Measurements from ENCODE around the gene GPX7.
"Not testable (repeated sequence)": the region's sequence is repeated elsewhere in the genome, so short reads cannot be mapped to it uniquely, and the experiment has no call there.

Gene GPX7

DNA sequence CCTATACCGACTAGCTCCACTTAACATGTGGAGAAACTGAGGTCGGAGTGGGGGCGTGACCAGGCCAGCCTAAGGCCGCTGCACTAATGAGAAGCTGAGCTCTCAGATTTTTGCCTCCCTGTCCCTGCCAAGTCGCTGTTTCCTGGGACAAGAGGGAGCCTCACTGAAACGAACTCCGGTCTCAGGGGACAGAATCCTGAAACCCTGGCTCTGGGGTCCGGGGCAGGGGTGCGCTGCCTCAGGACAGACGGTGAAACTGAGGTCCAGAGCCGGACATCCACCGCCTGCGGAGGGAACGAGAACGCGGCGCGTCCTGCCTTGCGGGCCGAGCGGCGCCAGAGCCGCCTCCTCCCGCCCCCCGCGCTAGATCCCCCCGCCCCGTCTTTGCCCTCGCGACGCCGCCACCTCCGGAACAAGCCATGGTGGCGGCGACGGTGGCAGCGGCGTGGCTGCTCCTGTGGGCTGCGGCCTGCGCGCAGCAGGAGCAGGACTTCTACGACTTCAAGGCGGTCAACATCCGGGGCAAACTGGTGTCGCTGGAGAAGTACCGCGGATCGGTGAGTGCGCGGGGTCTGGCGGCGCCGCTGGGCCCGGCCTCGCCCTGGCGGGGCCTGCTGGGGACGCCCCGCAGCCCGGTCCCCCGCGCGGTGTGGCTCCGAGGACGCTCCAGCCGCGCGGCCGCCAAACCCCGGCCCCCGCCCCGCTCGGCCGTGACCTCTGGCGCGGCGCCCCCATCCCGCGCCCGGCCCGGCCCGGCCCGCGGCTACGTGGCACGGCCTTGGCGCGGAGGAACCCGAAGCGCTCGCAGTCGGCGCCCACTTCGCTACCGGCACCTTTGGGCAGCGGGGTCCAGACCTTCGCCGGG, at the start of gene GPX7:
Gene GPX7, plus strand, starts transcription at position 381 of the 865 bp plus-strand sequence. Its CDS starts 39 bp downstream, at position 420.
- peak; percentile 28 to 32 (median 30) for DNase-seq (ENCODE audit: low read depth in 3 of 3)

DNA sequence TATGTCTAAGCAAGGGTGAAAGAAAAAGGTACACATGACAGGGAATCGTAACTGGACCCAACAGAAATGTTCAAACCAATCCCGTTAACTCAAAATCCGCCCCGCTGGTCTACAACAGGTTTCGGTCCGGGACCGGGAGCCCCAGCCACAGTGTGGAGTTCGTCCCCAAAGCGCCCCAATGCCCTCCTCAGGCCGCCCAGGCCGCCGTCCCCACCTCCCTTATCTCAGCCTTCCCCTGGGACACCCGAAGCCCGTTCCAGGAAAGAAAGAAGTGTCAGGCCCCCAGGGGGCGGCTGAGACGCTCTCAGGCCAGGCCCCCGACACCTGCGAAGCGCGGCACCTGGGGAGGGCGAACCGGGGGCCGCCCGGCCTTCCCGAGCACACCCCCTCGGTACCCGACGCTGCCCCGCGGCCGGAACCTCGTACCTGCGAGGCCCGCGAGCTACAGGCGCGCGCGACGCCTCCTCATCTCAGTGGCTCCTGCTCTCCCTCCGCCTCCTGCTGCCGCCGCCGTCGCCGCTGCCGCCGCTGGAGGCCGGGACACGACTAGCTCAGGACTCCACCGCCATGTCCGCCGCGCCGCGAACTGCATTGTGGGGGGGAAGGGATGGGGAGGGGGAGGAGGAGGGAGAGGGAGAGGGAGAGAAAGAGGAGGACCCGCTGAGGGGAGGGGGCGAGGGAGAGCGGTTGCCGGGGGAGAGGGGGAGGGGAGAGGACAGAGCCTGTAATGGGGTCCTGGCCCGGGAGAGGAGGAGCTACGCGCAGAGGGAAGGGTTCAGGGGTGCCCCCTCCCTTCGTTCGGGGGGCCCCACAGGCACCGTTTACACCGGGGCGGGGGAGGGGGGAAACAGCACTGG, 49.4 kb upstream of the GPX7 start, which contains the start of gene TUT4:
Gene TUT4, minus strand, starts transcription at position 588 of the 857 bp plus-strand sequence. CDS start 26,812 bp downstream, outside the sequence.
- peak; percentile 46 to 55 (median 52) for DNase-seq (ENCODE audit: low read depth in 3 of 3)

DNA sequence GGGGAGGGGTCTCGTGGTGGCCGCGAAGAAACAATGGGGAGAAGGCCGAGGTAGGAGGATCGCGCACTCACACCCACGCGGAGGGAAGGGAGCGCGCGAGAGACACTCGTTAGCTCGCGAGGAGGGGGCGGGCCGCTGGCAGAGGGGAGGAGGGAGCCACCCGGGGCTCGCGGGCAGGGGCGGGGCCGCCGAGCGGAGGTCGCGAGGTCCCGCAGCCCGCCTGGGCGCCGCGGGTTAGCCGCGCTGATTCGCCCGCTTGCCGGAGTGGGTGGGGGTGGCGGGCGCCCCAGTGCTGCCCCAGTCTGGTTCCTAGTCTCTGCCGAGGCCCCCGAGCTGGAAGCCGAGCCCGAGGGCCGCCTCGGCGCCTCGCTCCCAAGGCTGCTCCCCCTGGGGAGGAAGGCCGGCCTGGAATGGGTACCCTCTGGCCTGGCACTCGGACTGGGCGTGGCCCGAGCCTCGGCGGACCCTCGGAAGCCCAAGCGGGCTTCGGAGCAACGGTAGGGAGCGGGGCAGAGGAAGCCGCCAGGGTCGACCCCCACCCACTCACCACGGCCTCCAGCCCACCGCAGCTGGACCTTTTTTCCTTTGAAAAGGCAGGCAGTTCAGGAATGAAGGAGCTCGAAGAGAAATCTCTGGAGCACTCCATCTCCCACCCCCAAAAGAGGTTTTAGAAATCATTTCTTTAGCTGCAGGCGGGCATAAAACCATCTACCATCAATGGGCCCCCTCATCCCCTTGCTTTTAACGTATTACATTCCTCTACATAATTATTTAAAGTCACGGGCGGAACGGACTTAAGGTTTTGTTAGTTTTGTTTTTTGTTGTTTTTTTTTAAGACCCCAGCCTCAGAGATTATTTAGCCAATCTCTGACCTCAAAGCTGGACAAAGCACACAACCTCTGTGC, 48.6 kb upstream of the GPX7 start:
- peak; percentile 84 to 86 (median 86) for DNase-seq (ENCODE audit: low read depth in 3 of 3)

DNA sequence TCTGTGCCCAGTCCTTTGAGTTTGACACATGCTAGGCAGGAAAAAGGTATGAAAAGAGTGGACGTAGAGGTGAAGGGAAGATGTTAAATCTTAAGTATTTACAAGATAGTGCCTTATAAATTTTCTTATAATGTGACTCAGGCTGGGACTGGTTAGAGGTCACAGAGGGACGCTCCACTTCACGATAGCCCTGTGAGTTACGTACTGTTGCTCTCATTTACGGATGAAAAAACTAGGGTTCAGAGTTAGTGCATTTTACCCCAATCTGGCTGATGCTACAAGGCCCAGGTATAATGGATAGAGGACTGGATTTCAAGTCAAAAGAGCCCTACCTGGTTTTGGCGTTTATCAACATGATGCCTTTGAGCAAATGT, 47.9 kb upstream of the GPX7 start:
- no peak for DNase-seq (ENCODE audit: low read depth in 3 of 3)

DNA sequence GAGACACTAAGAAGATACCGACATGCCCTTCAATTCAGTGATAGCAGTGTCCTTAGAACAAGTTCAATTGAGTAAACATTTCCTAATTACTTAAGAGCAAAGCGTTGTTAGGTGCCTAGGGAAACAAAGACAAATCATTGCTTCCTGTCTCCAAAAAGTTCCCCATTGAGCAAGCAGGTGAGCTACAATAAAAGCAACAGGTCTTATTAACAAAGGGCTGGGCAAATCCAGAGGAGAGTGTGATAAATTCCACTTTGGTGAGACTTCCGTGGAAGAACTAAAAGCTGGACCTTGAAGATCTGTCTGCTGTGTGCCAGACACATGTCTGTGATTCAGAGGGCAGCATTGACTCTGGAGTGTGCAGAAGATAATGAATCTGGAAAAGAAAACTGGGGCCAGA, 47.4 kb upstream of the GPX7 start:
- no peak for DNase-seq (ENCODE audit: low read depth in 3 of 3)

DNA sequence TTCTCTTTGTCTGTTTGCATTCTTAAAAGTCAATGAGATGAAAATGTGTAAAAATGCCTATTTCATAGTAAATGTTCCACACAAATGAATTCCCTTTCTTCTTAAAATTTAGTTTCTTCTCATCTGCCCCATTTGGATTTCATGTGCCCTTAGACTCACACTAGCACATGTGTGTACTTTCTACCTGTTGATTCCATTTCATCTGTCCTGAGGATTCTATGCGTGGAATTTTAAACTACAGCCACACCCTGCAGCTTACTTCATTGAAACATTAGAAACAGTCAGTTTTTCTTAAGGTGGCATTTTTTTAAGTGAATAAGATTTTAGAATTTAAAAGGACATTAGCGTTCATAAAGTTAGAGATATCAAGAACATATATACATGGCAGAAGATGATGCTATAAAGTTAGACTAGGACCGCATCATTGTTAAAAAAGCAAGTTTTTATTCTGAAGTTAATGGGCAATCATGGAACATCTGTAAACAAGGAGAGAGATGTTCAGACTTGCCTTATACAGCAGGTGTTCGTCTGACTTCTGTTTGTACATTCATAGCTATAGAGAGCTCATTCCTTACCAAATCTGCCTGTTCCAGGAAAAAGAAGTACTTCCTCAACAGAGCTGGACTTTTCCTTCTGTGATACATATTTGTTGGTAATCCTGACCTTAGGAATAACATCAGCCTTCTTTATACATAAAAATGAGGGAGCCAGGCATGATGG, 45.4 kb upstream of the GPX7 start:
- no peak for DNase-seq (ENCODE audit: low read depth in 3 of 3)

DNA sequence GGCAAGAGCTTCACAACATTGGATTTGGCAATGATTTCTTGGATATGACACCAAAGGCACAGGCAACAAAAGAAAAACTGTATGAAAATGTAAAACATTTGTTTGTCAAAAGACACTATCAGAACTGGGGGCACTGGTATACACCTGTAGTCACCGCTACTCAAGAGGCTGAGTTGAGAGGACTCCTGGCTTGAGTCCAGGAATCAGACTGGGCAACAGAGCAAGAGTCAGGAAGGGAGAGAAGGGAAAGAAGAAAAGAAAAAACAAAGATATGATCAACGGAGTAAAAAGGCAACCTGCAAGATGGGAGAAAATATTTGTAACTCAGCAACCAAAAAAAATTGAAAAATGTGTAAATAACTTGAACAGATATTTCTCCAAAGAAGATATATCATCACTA, 43.2 kb upstream of the GPX7 start:
- DNase-seq (ENCODE audit: low read depth in 3 of 3) = no peak

DNA sequence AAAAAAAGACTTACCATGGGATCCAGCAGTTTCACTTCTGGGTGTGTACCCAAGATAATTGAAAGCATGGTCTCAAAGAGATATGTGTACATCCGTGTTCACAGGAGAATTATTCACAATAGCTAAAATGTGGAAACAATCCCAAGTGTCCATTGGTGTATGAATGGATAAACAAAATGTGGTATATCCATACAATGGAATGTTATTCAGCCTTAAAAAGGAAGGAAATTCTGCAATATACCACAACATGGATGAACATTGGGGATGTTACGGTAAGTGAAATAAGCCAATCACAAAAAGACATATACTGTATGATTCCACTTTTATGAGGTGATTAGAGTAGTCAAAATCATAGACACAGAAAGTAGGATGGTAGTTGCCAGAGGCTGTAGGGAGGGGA, 42.3 kb upstream of the GPX7 start:
- no peak for DNase-seq (ENCODE audit: low read depth in 3 of 3)

DNA sequence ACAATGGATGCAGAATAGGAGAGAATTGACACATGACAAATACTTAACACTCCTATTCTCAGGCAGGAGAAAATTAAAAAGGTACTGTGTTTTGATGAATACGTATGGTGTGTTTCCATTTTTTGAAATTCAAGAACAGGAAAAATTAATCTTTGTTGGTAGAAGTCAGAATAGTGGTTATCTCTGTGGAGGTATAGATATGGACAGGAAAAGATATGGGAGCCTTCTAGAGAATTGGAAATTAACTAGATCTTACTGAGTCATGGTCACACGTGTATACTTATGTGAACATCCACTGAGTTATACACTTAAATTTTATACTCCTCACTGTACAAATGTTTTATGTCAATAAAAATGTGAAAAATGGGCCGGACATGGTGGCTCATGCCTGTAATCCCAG, 39.4 kb upstream of the GPX7 start:
- DNase-seq (ENCODE audit: low read depth in 3 of 3) = no peak

DNA sequence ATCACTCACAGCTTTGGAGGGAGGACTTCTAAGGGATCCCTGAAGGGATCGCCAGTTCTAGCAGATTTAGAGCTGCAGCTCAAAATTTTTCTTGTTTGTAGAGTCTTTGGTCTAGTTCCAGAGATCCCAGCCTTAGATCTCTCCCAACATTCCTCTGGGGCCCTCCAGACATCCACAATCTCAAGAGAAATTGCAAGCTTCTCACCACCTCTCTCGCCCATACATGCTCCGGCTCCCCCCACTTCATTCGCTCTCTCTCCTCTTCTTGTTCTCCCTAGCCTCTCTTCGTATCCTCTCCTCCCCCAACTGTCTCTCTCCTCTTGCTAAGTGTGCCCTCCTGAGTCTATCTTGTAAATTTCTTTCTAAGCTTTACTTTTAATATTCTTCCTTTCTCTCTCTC, 34.2 kb upstream of the GPX7 start:
- DNase-seq (ENCODE audit: low read depth in 3 of 3) = no peak

DNA sequence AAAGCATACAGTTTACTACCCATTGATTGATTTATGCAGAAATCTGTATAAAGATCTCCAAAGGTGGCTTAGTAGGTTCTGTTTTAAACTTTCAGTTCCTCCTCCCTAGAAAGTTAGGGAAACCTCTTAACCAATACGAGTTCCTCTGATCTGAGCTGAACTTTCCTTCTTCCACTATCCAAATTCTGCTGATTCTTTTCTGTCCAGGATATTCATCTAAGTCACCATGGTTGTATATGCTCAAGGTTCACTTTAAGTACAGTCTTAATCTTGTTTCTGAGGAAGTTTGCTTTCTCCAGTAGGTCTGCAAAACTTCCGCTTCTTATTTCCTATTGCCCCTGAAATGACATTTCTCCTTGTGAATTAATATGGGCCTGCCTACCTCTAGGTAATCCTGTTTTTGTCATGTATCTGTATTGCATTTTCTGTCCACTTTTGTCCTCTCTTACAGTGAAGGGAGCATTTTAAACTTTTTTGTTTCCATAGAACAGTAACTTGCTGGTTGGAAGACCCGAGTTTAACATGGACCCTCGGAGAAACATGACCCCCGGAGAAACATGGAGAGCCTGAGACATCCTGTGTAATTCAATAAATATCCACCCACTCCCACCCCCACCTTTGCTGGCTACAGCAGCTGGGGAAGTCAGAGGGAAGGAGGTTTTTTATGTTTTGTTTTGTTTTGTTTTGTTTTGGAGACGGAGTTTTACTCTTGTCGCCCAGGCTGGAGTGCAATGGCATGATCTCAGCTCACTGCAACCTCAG, 32.5 kb upstream of the GPX7 start:
- no peak for DNase-seq (ENCODE audit: low read depth in 3 of 3)

DNA sequence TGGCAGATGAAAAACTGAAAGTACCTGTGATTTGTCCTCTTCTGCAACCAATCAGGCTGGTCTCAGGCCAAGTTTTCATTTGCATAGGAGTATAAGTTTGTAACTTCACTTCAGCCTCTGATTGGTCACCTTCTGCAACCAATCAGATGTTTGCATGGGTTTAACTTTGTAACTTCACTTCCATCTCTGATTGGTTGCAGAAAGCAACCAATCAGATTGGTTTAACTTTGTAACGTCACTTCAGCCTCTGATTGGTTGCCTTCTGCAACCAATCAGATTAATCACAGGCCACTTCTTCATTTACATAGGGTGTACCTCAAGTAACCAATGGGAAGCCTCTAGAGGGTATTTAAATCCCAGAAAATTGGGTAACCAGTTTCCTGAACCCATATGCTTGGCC, 30.4 kb upstream of the GPX7 start:
- DNase-seq (ENCODE audit: low read depth in 3 of 3) = no peak

DNA sequence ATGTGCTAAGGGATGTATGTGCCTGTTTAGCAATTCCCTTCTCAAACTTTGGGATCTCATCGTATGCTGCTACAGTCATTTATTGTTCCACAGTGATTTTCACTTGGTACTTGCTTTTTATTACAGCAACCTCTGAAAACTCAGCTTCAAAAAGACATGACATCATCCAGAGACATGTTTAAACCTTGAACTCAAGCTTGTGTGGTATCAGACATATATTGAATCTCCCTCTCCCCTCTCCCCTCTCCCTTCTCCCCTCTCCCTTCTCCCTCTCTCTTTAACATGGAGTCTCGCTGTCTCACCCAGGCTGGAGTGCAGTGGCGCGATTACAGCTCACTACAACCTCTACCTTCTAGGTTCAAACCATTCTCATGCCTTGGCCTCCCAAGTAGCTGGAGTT, 29.8 kb upstream of the GPX7 start:
- no peak for DNase-seq (ENCODE audit: low read depth in 3 of 3)

DNA sequence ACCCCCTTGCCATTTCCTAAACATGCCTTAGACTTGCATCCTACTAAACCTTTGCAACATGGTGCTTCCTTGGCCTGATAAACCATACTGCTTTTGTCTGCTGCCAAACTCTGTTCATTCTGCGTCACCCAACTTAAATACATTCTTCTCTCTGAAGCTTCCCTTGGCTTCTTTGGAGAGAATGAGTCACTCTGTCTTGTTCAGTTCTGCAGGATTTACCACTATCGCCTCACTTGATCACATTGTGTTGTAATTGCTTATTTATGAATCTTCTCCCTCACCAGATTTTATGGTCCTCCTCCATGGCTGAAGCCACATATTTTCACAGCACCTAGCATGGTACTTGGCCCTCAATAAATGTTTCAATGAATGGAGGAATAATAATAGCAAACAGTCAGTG, 27.6 kb upstream of the GPX7 start:
- DNase-seq (ENCODE audit: low read depth in 3 of 3) = no peak

DNA sequence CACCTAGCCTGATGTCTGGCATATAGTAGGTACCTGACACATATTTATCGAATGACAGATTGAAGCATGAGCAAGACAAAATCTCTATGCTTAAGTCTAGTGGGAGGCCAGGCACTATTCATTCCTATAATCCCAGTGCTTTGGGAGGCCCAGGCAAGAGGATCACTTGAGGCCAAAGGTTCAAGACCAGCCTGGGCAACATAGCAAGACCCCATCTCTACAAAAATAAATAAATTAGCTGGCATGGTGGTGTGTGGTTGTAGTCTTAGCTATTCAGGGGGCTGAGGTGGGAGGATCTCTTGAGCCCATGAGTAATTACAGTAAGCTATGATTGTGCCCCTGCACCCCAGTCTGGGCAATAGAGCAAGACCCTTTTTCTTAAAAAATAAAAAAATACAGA, 26.1 kb upstream of the GPX7 start:
- DNase-seq (ENCODE audit: low read depth in 3 of 3) = no peak

DNA sequence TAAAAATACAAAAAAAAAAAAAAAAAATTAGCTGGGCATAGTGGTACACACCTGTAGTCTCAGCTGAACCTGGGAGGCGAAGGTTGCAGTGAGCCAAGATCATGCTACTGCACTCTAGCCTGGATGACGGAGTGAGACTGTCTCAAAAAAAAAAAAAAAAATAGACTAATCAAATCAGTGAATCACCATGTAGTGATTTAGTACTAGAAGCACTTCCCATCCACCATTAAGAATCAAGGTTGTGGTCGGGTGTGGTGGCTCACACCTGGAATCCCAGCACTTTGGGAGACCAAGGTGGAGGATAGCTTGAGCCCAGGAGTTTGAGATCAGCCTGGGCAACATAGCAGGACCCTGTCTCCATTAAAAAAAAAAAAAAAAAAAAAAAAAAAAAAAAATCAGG, 24.1 kb upstream of the GPX7 start:
- not testable (repeated sequence) for DNase-seq (ENCODE audit: low read depth in 3 of 3)

DNA sequence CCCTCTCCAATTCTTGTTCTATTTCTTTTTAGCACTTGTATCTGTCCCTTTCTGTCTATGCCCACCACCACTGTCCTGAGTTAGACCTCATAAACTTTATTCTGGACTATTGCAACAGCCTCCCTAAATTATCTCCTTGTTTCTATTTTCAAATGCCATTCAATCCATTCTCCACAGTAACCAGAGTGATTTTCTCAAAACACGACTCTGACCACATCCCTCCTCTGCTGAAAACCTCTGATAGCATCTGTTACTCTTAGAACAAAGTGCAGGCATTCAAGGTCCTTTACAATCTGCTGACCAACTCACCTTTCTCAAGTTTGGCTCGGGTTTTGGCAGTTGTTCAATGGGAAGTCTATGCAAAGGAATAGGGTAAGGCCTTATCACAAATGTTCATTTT, 22.8 kb upstream of the GPX7 start:
- no peak for DNase-seq (ENCODE audit: low read depth in 3 of 3)

DNA sequence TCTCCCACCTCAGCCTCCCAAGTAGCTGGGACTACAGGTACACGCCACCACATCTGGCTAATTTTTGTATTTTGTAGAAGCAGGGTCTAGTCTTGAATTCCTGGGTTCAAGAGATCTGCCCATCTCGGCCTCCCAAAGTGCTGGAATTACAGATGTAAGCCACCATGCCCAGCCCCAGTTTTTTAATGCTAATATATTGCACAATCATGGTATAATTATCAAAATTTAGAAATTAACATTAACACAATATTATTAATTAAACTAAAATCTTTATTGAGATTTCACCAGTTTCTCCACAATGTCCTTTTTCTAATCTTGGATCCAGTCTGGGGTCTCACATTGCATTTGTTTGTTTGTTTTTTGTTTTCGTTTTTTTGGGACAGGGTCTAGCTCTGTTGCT, 21.9 kb upstream of the GPX7 start:
- no peak for DNase-seq (ENCODE audit: low read depth in 3 of 3)

DNA sequence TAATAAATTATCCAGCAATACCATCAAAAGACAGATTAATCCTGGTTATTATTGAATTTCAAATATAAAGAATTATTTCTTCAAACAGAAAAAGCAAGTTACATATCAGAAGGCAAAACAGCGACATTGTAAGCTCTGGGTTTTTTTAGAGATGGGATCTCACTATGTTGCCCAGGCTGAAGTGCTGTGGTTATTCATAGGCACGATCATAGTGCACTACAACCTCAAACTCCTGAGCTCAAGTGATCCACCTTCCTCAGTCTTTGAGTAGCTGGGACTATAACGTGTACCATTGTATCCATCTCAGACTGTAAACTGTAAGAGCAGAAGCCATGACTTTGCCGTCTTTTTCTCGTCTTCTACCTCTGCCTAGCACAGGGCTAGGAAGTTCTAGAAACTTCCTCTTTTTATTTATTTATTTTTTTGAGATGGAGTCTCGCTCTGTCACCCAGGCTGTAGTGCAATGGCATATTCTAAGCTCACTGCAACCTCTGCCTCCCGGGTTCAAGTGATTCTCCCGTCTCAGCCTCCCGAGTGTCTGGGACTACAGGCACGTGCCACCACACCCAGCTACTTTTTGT, 20.0 kb upstream of the GPX7 start:
- DNase-seq (ENCODE audit: low read depth in 3 of 3) = no peak

DNA sequence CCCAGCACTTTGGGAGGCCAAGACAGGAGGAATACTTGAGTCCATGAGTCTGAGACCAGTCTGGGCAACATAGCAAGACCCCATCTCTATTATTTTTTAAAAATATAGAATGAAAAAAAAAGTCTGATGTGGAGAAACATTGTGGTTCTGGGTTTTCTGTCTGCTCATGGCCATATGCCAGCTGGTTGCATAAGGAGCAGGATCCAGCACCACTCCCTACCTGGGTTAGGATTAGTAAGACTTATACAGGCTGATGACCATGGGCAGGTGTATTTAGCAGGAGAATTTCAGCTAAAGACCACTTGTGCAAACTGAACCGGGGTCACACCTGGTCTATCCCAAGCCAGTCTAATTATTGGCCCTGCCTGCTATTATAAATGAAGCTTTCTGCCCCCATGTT, 16.7 kb upstream of the GPX7 start:
- no peak for DNase-seq (ENCODE audit: low read depth in 3 of 3)

Data from stimulated activated CD4-positive, alpha-beta T cell treated with anti-CD3 and anti-CD28 coated beads, TNF-alpha, amount 100 ng/mL, for 4 hours (primary cell).